H9 (cell line): ENCODE data around the gene TGM2. TPM values are rescaled to one million over a fixed set of nuclear protein-coding genes. Genes with fewer than 3 reads are reported as not detected.

Experiments
- DNase-seq: peaks from one replicate; pipeline ENCODE4 v3.0.0-alpha.2; 2017
- H2AFZ ChIP-seq: one replicate; pipeline ENCODE4 v1.6.1; 2013; ENCODE audit warnings: mild to moderate bottlenecking, low read length, control low read depth, moderate library complexity
- H2AK5ac ChIP-seq: 2 replicates; pipeline ENCODE4 v1.6.1; 2013; ENCODE audit warnings: low read length, control low read depth, mixed read lengths; ENCODE audit not compliant: insufficient read length
- H2BK120ac ChIP-seq: one replicate; pipeline ENCODE4 v1.6.1; 2013; ENCODE audit warnings: low read depth, mild to moderate bottlenecking, low read length, control low read depth, inconsistent platforms; ENCODE audit not compliant: poor library complexity, severe bottlenecking
- H2BK12ac ChIP-seq: 2 replicates; pipeline ENCODE4 v1.6.1; 2013; ENCODE audit warnings: low read length, control low read depth, mixed read lengths, low read depth; ENCODE audit not compliant: insufficient read length
- H2BK15ac ChIP-seq: 2 replicates; pipeline ENCODE4 v1.6.1; 2013; ENCODE audit warnings: low read depth, low read length, control low read depth
- H2BK20ac ChIP-seq: one replicate; pipeline ENCODE4 v1.6.1; 2013; ENCODE audit warnings: low read depth, mild to moderate bottlenecking, low read length, control low read depth, inconsistent platforms; ENCODE audit not compliant: poor library complexity, severe bottlenecking
- H2BK5ac ChIP-seq: 2 replicates; pipeline ENCODE4 v1.6.1; 2013; ENCODE audit warnings: low read length, control low read depth, mixed read lengths; ENCODE audit not compliant: insufficient read length
- H3K14ac ChIP-seq: 2 replicates; pipeline ENCODE4 v1.6.1; 2013; ENCODE audit warnings: low read length, control low read depth; ENCODE audit not compliant: insufficient read depth
- H3K18ac ChIP-seq: 2 replicates; pipeline ENCODE4 v1.6.1; 2013; ENCODE audit warnings: low read depth, mild to moderate bottlenecking, mixed read lengths, low read length, control low read depth; ENCODE audit not compliant: insufficient read length
- H3K23ac ChIP-seq: 2 replicates; pipeline ENCODE4 v1.6.1; 2013; ENCODE audit warnings: low read length, control low read depth, mixed read lengths, low read depth; ENCODE audit not compliant: insufficient read length
- H3K23me2 ChIP-seq: 2 replicates; pipeline ENCODE4 v1.6.1; 2013; ENCODE audit warnings: low read depth, mild to moderate bottlenecking, mixed read lengths, low read length, control low read depth; ENCODE audit not compliant: insufficient read length, poor library complexity, severe bottlenecking
- H3K27ac ChIP-seq: 2 replicates; pipeline ENCODE4 v1.5.1; 2013; ENCODE audit warnings: low read length, control low read depth, mixed read lengths, low read depth; ENCODE audit not compliant: insufficient read length
- H3K27me3 ChIP-seq: 2 replicates; pipeline ENCODE4 v1.6.1; 2013; ENCODE audit warnings: low read length, control low read depth, inconsistent platforms; ENCODE audit not compliant: insufficient read depth
- H3K4ac ChIP-seq: 2 replicates; pipeline ENCODE4 v1.6.1; 2013; ENCODE audit warnings: low read depth, mild to moderate bottlenecking, control low read depth, inconsistent platforms, low read length, moderate library complexity
- H3K4me1 ChIP-seq: 2 replicates; pipeline ENCODE4 v1.6.1; 2013; ENCODE audit warnings: low read length, control low read depth, inconsistent platforms; ENCODE audit not compliant: insufficient read depth
- H3K4me2 ChIP-seq: 2 replicates; pipeline ENCODE4 v1.6.1; 2013; ENCODE audit warnings: low read length, control low read depth, mixed read lengths; ENCODE audit not compliant: insufficient read length, insufficient read depth
- H3K56ac ChIP-seq: 2 replicates; pipeline ENCODE4 v1.6.1; 2013; ENCODE audit warnings: low read depth, mild to moderate bottlenecking, mixed read lengths, low read length, control low read depth; ENCODE audit not compliant: insufficient read length
- H3K79me1 ChIP-seq: 2 replicates; pipeline ENCODE4 v1.6.1; 2013; ENCODE audit warnings: low read depth, mild to moderate bottlenecking, moderate library complexity, low read length, control low read depth, inconsistent platforms; ENCODE audit not compliant: insufficient read depth, poor library complexity, severe bottlenecking
- H3K79me2 ChIP-seq: 2 replicates; pipeline ENCODE4 v1.6.1; 2013; ENCODE audit warnings: low read length, control low read depth, inconsistent platforms; ENCODE audit not compliant: insufficient read depth
- H3K9ac ChIP-seq: 2 replicates; pipeline ENCODE4 v1.6.1; 2013; ENCODE audit warnings: low read length, control low read depth, mixed read lengths; ENCODE audit not compliant: insufficient read length; ENCODE audit errors: extremely low read depth
- H3K9me3 ChIP-seq: one replicate; pipeline ENCODE4 v1.6.1; 2013; ENCODE audit warnings: low read depth, low read length, inconsistent platforms; ENCODE audit not compliant: control insufficient read depth
- H3T11ph ChIP-seq: one replicate; pipeline ENCODE4 v1.6.1; 2013; ENCODE audit warnings: mild to moderate bottlenecking, low read length, control low read depth, inconsistent platforms
- H4K20me1 ChIP-seq: one replicate; pipeline ENCODE4 v1.6.1; 2013; ENCODE audit not compliant: control insufficient read depth, insufficient read length, insufficient read depth
- H4K5ac ChIP-seq: 2 replicates; pipeline ENCODE4 v1.6.1; 2013; ENCODE audit warnings: low read depth, mild to moderate bottlenecking, mixed read lengths, low read length, control low read depth; ENCODE audit not compliant: insufficient read length
- H4K8ac ChIP-seq: replicated peaks from 2 replicates; pipeline ENCODE4 v1.6.1; 2013; ENCODE audit warnings: low read length, control low read depth, mixed read lengths, low read depth; ENCODE audit not compliant: insufficient read length
- H4K91ac ChIP-seq: 2 replicates; pipeline ENCODE4 v1.6.1; 2013; ENCODE audit warnings: low read depth, mild to moderate bottlenecking, moderate library complexity, mixed read lengths, low read length, control low read depth; ENCODE audit not compliant: insufficient read length
- H3K27ac Mint-ChIP-seq, 3 experiments: 2 replicates in 2 of 3; 3 replicates in 1 of 3; pipeline ENCODE4 v1.8.0; 2020 to 2021; ENCODE audit warnings: mixed read lengths in 3 of 3, mild to moderate bottlenecking in 1 of 3, moderate library complexity in 1 of 3
- H3K27me3 Mint-ChIP-seq: 2 replicates; pipeline ENCODE4 v1.8.0; 2021; ENCODE audit warnings: low read depth, mild to moderate bottlenecking, moderate library complexity, mixed read lengths
- H3K36me3 Mint-ChIP-seq, 3 experiments: 2 replicates in 2 of 3; 3 replicates in 1 of 3; pipeline ENCODE4 v1.8.0; 2020 to 2021; ENCODE audit warnings: low read depth in 3 of 3, mixed read lengths in 3 of 3; ENCODE audit not compliant: insufficient read depth in 1 of 3
- H3K4me1 Mint-ChIP-seq, 2 experiments: 2 replicates each; pipeline ENCODE4 v1.8.0; 2020; ENCODE audit warnings: mixed read lengths in 2 of 2
- H3K4me3 Mint-ChIP-seq, 2 experiments: 2 replicates in 1 of 2; 3 replicates in 1 of 2; pipeline ENCODE4 v1.8.0; 2020 to 2021; ENCODE audit warnings: mild to moderate bottlenecking in 2 of 2, mixed read lengths in 2 of 2, moderate library complexity in 1 of 2
- H3K9me3 Mint-ChIP-seq, 2 experiments: 2 replicates in 1 of 2; 3 replicates in 1 of 2; pipeline ENCODE4 v1.8.0; 2020; ENCODE audit warnings: mild to moderate bottlenecking in 2 of 2, mixed read lengths in 2 of 2, moderate library complexity in 1 of 2
- CTCF ChIP-seq: fragments of 200-600 bp; sonication (generic); conservative IDR thresholded peaks from 3 replicates; pipeline ENCODE4 v1.8.0; 2021; ENCODE audit warnings: antibody characterized with exemption, mild to moderate bottlenecking
- WGBS: extraction: QIAGEN DNeasy Blood & Tissue Kit; methylation state at CpG from one replicate; pipeline ENCODE4 v1.1.7; 2013; ENCODE audit warnings: missing lambda C conversion rate, low lambda C conversion rate, mixed read lengths; ENCODE audit not compliant: insufficient read length; ENCODE audit errors: extremely low coverage; 5-methylcytosine and 5-hydroxymethylcytosine counted together
- total RNA-seq: library from RNA; stranded (reverse); gene quantifications from 2 replicates; pipeline ENCODE4 v1.2.1, GENCODE V29; 2021

TGM2 gene
- total RNA-seq, 1 experiment from 2014 or later, result 1.1 TPM

- no peaks in the 10 kb centered on the region for H3K9me3 ChIP-seq
- H3T11ph ChIP-seq, result no peak overlapping the region
- H3K79me2 ChIP-seq, result no peaks in the 10 kb centered on the region
- H2AK5ac ChIP-seq, result no peak overlapping the region
- Mint-ChIP-seq H3K36me3 (no peaks in the 10 kb centered on the region), H3K27ac (no peak overlapping the region), H3K9me3 (no peaks in the 10 kb centered on the region), H3K27me3 (no peaks in the 10 kb centered on the region; the same call in 1 of the 2 replicates), H3K4me3 (no peak overlapping the region), H3K4me1 (peaks cover 5 to 6% of the 10 kb centered on the region in 2 experiments; a peak in 2 of 4 replicates)
- H3K18ac ChIP-seq, result no peak overlapping the region
- H4K91ac ChIP-seq, result no peak overlapping the region
- WGBS, result no CpG with 5 or more reads among the region's 7 CpGs
- no peaks in the 10 kb centered on the region for H3K27me3 ChIP-seq
- H2AFZ ChIP-seq, result no peak overlapping the region
- H3K4me1 ChIP-seq, result no peaks in the 10 kb centered on the region; the same call in 1 of the 2 replicates
- peak; percentile 17 for DNase-seq
- H4K5ac ChIP-seq, result no peak overlapping the region
- no peak for TF ChIP-seq CTCF
- no peak overlapping the region for H3K4ac ChIP-seq
- H4K8ac ChIP-seq, result no peak overlapping the region
- no peak overlapping the region for H2BK15ac ChIP-seq
- no peak overlapping the region for H3K27ac ChIP-seq
- H3K9ac ChIP-seq, result no peak overlapping the region
- no peak overlapping the region for H3K4me2 ChIP-seq
- H3K14ac ChIP-seq, result no peak overlapping the region
- no peaks in the 10 kb centered on the region for H4K20me1 ChIP-seq
- no peak overlapping the region for H2BK20ac ChIP-seq
- H3K56ac ChIP-seq, result no peak overlapping the region
- H3K23me2 ChIP-seq, result no peaks in the 10 kb centered on the region
- no peak overlapping the region for H3K23ac ChIP-seq
- H3K79me1 ChIP-seq, result no peaks in the 10 kb centered on the region
- no peak overlapping the region for H2BK12ac ChIP-seq
- no peak overlapping the region for H2BK120ac ChIP-seq
- H2BK5ac ChIP-seq, result no peak overlapping the region
These were observed 38.7 kb downstream of the TGM2 start for GRCh38 chr20:38126146-38126921.
